Central memory CD8-positive, alpha-beta T cell (primary cell): Measurements from ENCODE around the gene TMTC2.

Experiments used
- ATAC-seq: fragments of 150-1000 bp; cut with Tn5 transposase; replicated peaks from 2 replicates; pipeline ENCODE4 v1.10.0; 2022; ENCODE audit warnings: mild to moderate bottlenecking, moderate FRiP score, moderate number of reproducible peaks; ENCODE audit not compliant: poor library complexity, severe bottlenecking; ENCODE audit errors: extremely low read depth
- DNase-seq, 2 donors: peaks; one replicate each; pipeline ENCODE4 v3.0.0; 2021; ENCODE audit warnings: low spot score in 2 of 2
- H3K27ac Mint-ChIP-seq: one replicate; pipeline ENCODE4 v1.8.0; 2022; ENCODE audit warnings: low read depth, mild to moderate bottlenecking, moderate library complexity, mixed read lengths
- H3K27me3 Mint-ChIP-seq: one replicate; pipeline ENCODE4 v1.8.0; 2022; ENCODE audit warnings: mixed read lengths
- H3K36me3 Mint-ChIP-seq: one replicate; pipeline ENCODE4 v1.8.0; 2022; ENCODE audit warnings: mild to moderate bottlenecking, moderate library complexity, mixed read lengths; ENCODE audit not compliant: insufficient read depth
- H3K4me1 Mint-ChIP-seq: one replicate; pipeline ENCODE4 v1.8.0; 2022; ENCODE audit warnings: mixed read lengths
- H3K4me3 Mint-ChIP-seq: one replicate; pipeline ENCODE4 v1.8.0; 2022; ENCODE audit warnings: mild to moderate bottlenecking, moderate library complexity, mixed read lengths
- H3K9me3 Mint-ChIP-seq: one replicate; pipeline ENCODE4 v1.8.0; 2022; ENCODE audit warnings: mixed read lengths

The TMTC2 gene

DNA sequence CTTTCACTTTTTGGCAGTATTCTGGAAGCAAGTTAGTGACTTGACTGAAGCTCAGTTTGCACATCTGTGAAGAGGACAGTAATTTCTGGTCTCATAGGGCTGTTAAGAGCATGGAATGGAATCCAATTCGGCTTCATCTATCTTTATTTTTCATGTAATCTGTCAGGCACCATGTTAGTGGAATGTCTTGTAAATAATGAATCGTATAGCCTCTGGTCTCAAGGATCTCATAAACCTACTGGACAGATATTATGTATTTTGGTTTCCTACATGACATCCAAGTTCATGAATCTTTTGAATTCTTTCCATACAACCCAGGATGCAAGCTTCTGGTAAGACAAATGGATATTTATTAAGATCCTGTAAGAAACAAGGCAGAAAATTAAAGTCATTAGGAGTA is 24.0 kb downstream of the TMTC2 start:
- Mint-ChIP-seq H3K4me3 (no peak overlapping the region), H3K4me1 (no peaks in the 10 kb centered on the region), H3K36me3 (no peaks in the 10 kb centered on the region), H3K9me3 (peaks cover 5% of the 10 kb centered on the region), H3K27ac (no peak overlapping the region), H3K27me3 (no peaks in the 10 kb centered on the region)
- no peak for DNase-seq
- ATAC-seq, result no peak

DNA sequence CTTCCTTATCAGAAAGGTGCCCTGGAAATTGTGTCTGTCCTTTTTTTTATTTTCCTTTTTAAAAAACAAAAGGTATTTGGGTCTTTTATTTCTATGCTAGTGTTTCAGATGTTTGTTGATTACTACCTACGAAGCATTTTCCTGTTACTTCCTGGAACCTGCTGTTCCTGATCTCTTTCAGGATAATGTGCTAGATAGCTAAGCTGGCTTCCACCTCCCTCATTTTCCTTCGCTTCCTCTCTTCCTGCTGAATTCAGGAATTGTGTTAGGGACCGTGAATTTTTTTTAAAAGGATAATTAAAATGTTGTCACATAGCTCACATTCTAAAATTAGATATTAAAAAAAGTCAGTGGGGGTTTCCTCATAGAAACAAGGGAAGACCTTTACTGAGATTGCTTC is 27.7 kb downstream of the TMTC2 start:
- Mint-ChIP-seq H3K36me3 (peaks cover 2% of the 10 kb centered on the region), H3K27me3 (no peaks in the 10 kb centered on the region), H3K27ac (no peak overlapping the region), H3K9me3 (peaks cover 5% of the 10 kb centered on the region), H3K4me1 (no peaks in the 10 kb centered on the region), H3K4me3 (no peak overlapping the region)
- no peak for DNase-seq
- no peak for ATAC-seq

- ATAC-seq (no peak), DNase-seq (no peak)
- Mint-ChIP-seq H3K4me1 (peaks cover 6% of the 10 kb centered on the region), H3K27me3 (no peaks in the 10 kb centered on the region), H3K9me3 (no peaks in the 10 kb centered on the region), H3K27ac (no peak overlapping the region), H3K36me3 (peaks cover under 1% of the 10 kb centered on the region), H3K4me3 (no peak overlapping the region)
Measured at GRCh38 chr12:82721726-82722125, 35.0 kb downstream of the TMTC2 start.

DNA sequence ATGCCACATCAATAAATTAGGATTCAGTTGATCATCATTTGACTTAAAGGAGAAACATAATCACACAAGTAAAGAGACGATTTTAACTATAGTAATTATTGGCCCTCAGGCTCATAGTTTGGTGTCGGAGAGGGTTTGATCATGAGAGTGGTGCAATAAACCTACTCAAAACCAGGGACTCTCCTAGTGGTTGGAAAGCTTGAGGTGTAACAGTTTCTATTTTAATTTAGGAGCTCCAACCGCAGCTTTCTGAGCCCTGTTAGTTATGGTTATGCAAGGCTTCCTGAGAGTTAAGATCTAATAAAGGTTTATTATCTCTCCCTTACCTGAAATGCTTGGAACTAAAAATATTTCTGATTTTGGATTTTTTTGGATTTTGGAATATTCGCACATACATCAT is 36.4 kb downstream of the TMTC2 start:
- no peaks in the 10 kb centered on the region for H3K9me3 Mint-ChIP-seq
- no peaks in the 10 kb centered on the region for H3K36me3 Mint-ChIP-seq
- H3K27me3 Mint-ChIP-seq, result no peaks in the 10 kb centered on the region
- peaks cover 6% of the 10 kb centered on the region for H3K4me1 Mint-ChIP-seq
- no peak for DNase-seq
- H3K27ac Mint-ChIP-seq, result no peak overlapping the region
- H3K4me3 Mint-ChIP-seq, result no peak overlapping the region
- no peak for ATAC-seq

GRCh38 chr12:82723891-82724290 is 37.2 kb downstream of the TMTC2 start:
- H3K27me3 Mint-ChIP-seq, result no peaks in the 10 kb centered on the region
- no peak overlapping the region for H3K4me3 Mint-ChIP-seq
- H3K27ac Mint-ChIP-seq, result no peak overlapping the region
- H3K4me1 Mint-ChIP-seq, result peaks cover 6% of the 10 kb centered on the region
- no peak for DNase-seq
- ATAC-seq, result no peak
- no peaks in the 10 kb centered on the region for H3K9me3 Mint-ChIP-seq
- no peaks in the 10 kb centered on the region for H3K36me3 Mint-ChIP-seq

GRCh38 chr12:82725741-82726140 is 39.0 kb downstream of the TMTC2 start:
- ATAC-seq (no peak), DNase-seq (no peak)
- Mint-ChIP-seq H3K27me3 (no peaks in the 10 kb centered on the region), H3K9me3 (no peaks in the 10 kb centered on the region), H3K4me3 (no peak overlapping the region), H3K4me1 (peaks cover 6% of the 10 kb centered on the region), H3K36me3 (no peaks in the 10 kb centered on the region), H3K27ac (no peak overlapping the region)

GRCh38 chr12:82727886-82728285 is 41.2 kb downstream of the TMTC2 start:
- ATAC-seq (no peak), DNase-seq (no peak)
- no peaks in the 10 kb centered on the region for H3K27me3 Mint-ChIP-seq
- no peak overlapping the region for H3K4me3 Mint-ChIP-seq
- H3K27ac Mint-ChIP-seq, result no peak overlapping the region
- no peaks in the 10 kb centered on the region for H3K36me3 Mint-ChIP-seq
- H3K9me3 Mint-ChIP-seq, result no peaks in the 10 kb centered on the region
- peaks cover 6% of the 10 kb centered on the region for H3K4me1 Mint-ChIP-seq

DNA sequence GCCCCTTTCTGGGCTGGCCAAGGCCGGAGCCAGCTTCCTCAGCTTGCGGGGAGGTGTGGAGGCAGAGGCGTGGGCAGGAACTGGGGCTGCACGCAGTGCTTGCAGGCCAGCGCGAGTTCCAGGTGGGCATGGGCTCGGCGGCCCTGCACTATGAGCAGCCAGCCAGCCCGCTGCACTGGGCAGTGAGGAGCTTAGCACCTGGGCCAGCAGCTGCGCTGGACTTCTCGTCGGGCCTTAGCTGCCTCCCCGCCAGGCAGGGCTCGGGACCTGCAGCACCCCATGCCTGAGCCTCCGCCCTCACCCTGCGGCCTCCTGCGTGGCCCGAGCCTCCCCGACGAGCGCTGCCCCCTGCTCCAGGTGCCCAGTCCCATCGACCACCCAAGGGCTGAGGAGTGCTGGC is 42.0 kb downstream of the TMTC2 start:
- no peak for ATAC-seq
- H3K9me3 Mint-ChIP-seq, result no peaks in the 10 kb centered on the region

DNA sequence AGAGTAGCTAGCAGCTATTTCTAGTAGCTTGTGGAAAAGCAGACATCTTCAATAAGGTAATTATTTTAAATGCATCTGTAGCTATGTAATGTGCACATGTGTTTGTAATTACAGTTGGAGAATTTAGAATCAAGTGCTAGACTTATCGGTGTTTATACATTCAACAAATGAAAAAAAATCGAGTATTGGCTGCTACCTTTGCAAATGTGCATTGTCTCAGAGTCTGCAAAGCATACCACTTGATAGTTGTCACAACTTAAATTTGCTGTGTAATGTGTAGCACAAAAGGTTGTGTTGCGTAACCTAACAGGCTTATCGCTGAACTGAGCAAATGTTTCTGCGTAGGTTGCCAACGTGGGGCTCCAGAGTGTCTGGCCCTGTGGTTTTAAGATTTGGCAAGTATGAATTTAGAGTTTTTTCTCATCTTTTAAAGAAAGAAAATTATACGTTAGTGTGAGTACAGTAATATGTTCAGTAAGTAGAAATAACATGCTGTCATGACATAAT is 44.3 kb downstream of the TMTC2 start:
- no peaks in the 10 kb centered on the region for H3K9me3 Mint-ChIP-seq
- H3K27me3 Mint-ChIP-seq, result no peaks in the 10 kb centered on the region
- DNase-seq, result no peak
- ATAC-seq, result no peak
- H3K4me1 Mint-ChIP-seq, result no peaks in the 10 kb centered on the region
- no peaks in the 10 kb centered on the region for H3K36me3 Mint-ChIP-seq
- H3K27ac Mint-ChIP-seq, result no peak overlapping the region
- no peak overlapping the region for H3K4me3 Mint-ChIP-seq

More for the DNA sequence above, 42.0 kb downstream of the TMTC2 start:
- no peaks in the 10 kb centered on the region for H3K36me3 Mint-ChIP-seq
- peaks cover 6% of the 10 kb centered on the region for H3K4me1 Mint-ChIP-seq
- H3K4me3 Mint-ChIP-seq, result no peak overlapping the region
- no peak overlapping the region for H3K27ac Mint-ChIP-seq
- H3K27me3 Mint-ChIP-seq, result no peaks in the 10 kb centered on the region
- DNase-seq, result no peak

DNA sequence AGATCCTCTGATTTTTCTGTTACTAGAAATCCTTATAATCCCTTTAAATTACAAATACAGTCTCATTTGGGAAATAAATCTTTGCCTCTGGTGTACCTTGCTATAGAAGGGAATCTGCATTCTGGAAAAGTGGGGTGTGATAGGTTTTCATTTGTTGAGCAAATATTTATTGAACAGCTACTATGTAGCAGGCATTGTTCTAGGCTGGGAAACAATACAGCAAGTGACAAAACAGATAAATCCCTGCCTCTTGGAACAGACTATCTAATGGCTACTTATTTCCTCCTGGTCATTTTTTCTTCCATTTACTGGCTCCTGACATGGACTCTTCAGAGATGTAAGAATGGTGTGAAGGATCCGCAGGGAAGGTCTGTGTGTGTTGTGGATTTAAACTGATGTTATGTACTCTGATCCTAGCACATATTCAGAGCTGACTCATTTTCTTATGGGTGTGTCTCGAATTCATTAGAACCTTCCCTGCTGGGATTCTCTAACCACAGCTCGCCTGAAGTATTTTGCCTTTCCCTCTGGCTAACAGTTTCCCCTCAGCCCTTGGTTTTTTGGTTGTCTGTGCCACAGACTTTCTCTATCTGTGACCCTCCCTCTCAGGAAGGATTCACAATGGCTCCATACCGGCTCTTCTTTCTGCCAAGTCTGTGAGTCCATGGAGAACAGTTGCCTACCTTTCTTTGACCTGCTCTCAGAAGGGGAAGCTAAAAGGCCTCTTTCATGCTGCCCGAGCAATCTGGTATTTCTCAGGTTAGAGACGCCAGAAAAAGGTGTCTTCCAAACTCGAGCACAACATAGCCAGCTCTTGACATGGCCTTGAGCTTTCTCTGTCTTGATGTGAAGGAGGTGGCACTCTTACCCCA is 53.7 kb downstream of the TMTC2 start:
- Mint-ChIP-seq H3K27ac (no peak overlapping the region), H3K4me3 (no peak overlapping the region), H3K9me3 (no peaks in the 10 kb centered on the region), H3K27me3 (no peaks in the 10 kb centered on the region), H3K36me3 (peaks cover 2% of the 10 kb centered on the region), H3K4me1 (no peaks in the 10 kb centered on the region)
- DNase-seq, result no peak
- no peak for ATAC-seq

- H3K9me3 Mint-ChIP-seq, result no peaks in the 10 kb centered on the region
- H3K4me1 Mint-ChIP-seq, result no peaks in the 10 kb centered on the region
- no peak overlapping the region for H3K27ac Mint-ChIP-seq
- DNase-seq (no peak), ATAC-seq (no peak)
- H3K27me3 Mint-ChIP-seq, result no peaks in the 10 kb centered on the region
- H3K4me3 Mint-ChIP-seq, result no peak overlapping the region
- no peaks in the 10 kb centered on the region for H3K36me3 Mint-ChIP-seq
Measured at GRCh38 chr12:82745063-82745674, 58.5 kb downstream of the TMTC2 start.

GRCh38 chr12:82745807-82746206 is 59.1 kb downstream of the TMTC2 start:
- H3K9me3 Mint-ChIP-seq, result no peaks in the 10 kb centered on the region
- ATAC-seq (no peak), DNase-seq (no peak)
- H3K4me1 Mint-ChIP-seq, result no peaks in the 10 kb centered on the region
- H3K36me3 Mint-ChIP-seq, result no peaks in the 10 kb centered on the region
- no peak overlapping the region for H3K27ac Mint-ChIP-seq
- H3K4me3 Mint-ChIP-seq, result no peak overlapping the region
- no peaks in the 10 kb centered on the region for H3K27me3 Mint-ChIP-seq

DNA sequence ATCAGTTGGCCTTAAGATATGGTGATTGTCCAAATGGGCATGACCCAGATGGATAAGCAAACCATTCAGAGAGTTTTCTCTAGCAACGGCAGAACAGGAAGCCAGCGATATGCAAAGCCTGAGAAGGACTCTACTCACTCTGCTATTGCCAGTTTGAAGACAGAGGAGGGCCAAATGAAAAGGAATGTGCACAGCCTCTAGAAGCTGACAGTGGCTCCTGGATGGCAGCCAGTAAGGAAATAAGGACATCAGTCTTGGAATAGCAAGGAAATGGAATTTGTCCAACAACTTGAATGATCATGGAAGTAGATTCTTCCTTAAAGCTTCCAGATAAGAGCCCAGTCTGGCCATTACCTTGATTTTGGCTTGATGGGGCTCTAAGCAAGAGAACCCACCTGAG is 60.0 kb downstream of the TMTC2 start:
- DNase-seq, result no peak
- Mint-ChIP-seq H3K4me3 (no peak overlapping the region), H3K36me3 (no peaks in the 10 kb centered on the region), H3K27me3 (no peaks in the 10 kb centered on the region), H3K4me1 (no peaks in the 10 kb centered on the region), H3K9me3 (no peaks in the 10 kb centered on the region), H3K27ac (no peak overlapping the region)
- no peak for ATAC-seq
